IMR-90 (cell line): Measurements from ENCODE around the gene RAD51B. TPM values are rescaled to one million over a fixed set of nuclear protein-coding genes. Genes with fewer than 3 reads are reported as not detected.
"Not testable (repeated sequence)": the region's sequence is repeated elsewhere in the genome, so short reads cannot be mapped to it uniquely, and the experiment has no call there.

Experiments
- ATAC-seq: fragments of 200-7000 bp; cut with Tn5 transposase; 2 replicates; pipeline ENCODE4 v1.9.1; 2020; ENCODE audit warnings: low read depth, mild to moderate bottlenecking, moderate library complexity
- BruUV-seq: library from RNA; stranded (reverse); fragments of 400-500 nt; replicated peaks from 2 replicates; lab custom pipeline; 2021; lab: Mats Ljungman, UMichigan
- CTCF ChIA-PET: fragments of 300-600 bp; formaldehyde crosslinking; extraction: SDS; loops from one replicate; lab custom pipeline; 2021; ENCODE audit warnings: antibody characterized with exemption; lab: Yijun Ruan, JAX
- POLR2A ChIA-PET: fragments of 300-600 bp; sonication (Branson Sonifier 250); formaldehyde crosslinking; loops from one replicate; lab custom pipeline; 2022; ENCODE audit warnings: antibody characterized with exemption; ENCODE audit not compliant: unreplicated experiment; lab: Charles Lee
- DNase-seq: peaks from one replicate; pipeline ENCODE4 v3.0.0; 2013
- H2AFZ ChIP-seq: replicated peaks from 2 replicates; pipeline ENCODE3; 2013; ENCODE audit warnings: low read length, mild to moderate bottlenecking; ENCODE audit not compliant: poor library complexity
- H2AK5ac ChIP-seq: 2 replicates; pipeline ENCODE4 v1.6.1; 2013; ENCODE audit warnings: low read depth, low read length, inconsistent platforms
- H2AK9ac ChIP-seq: replicated peaks from 2 replicates; pipeline ENCODE3; 2013; ENCODE audit warnings: mild to moderate bottlenecking, low read depth, low read length, moderate library complexity; ENCODE audit not compliant: poor library complexity
- H2BK120ac ChIP-seq: 2 replicates; pipeline ENCODE4 v1.6.1; 2013; ENCODE audit warnings: low read depth, low read length, inconsistent platforms
- H2BK15ac ChIP-seq: 3 replicates; pipeline ENCODE4 v1.6.1; 2013; ENCODE audit warnings: low read depth, low read length, inconsistent platforms
- H2BK20ac ChIP-seq: 2 replicates; pipeline ENCODE4 v1.6.1; 2013; ENCODE audit warnings: low read depth, mild to moderate bottlenecking, inconsistent platforms, low read length, moderate library complexity
- H2BK5ac ChIP-seq: 2 replicates; pipeline ENCODE4 v1.6.1; 2013; ENCODE audit warnings: mild to moderate bottlenecking, low read depth, low read length, inconsistent platforms; ENCODE audit not compliant: poor library complexity, severe bottlenecking
- H3K14ac ChIP-seq: replicated peaks from 2 replicates; pipeline ENCODE4 v1.6.1; 2013; ENCODE audit warnings: low read depth, low read length, inconsistent platforms
- H3K18ac ChIP-seq: 2 replicates; pipeline ENCODE4 v1.6.1; 2013; ENCODE audit warnings: low read depth, low read length, control low read depth
- H3K23ac ChIP-seq: 2 replicates; pipeline ENCODE4 v1.6.1; 2013; ENCODE audit warnings: low read depth, low read length, inconsistent platforms
- H3K27ac ChIP-seq: 2 replicates; pipeline ENCODE4 v1.5.1; 2013; ENCODE audit warnings: mild to moderate bottlenecking, control low read depth, low read length; ENCODE audit not compliant: insufficient read depth
- H3K27me3 ChIP-seq: 2 replicates; pipeline ENCODE4 v1.6.1; 2013; ENCODE audit warnings: low read length; ENCODE audit not compliant: control insufficient read depth, insufficient read depth
- H3K36me3 ChIP-seq: 2 replicates; pipeline ENCODE4 v1.6.1; 2013; ENCODE audit warnings: low read length, mixed read lengths; ENCODE audit not compliant: control insufficient read depth, insufficient read depth
- H3K4ac ChIP-seq: 2 replicates; pipeline ENCODE4 v1.6.1; 2013; ENCODE audit warnings: low read depth, low read length, inconsistent platforms
- H3K4me1 ChIP-seq: 2 replicates; pipeline ENCODE4 v1.6.1; 2013; ENCODE audit warnings: low read length, mixed read lengths; ENCODE audit not compliant: control insufficient read depth, insufficient read depth
- H3K4me2 ChIP-seq: 2 replicates; pipeline ENCODE4 v1.6.1; 2013; ENCODE audit warnings: low read depth, mild to moderate bottlenecking, control low read depth, low read length, moderate library complexity
- H3K4me3 ChIP-seq: 2 replicates; pipeline ENCODE4 v1.5.1; 2013; ENCODE audit warnings: low read depth, mild to moderate bottlenecking, control low read depth, low read length, moderate library complexity; ENCODE audit not compliant: insufficient read depth
- H3K56ac ChIP-seq: 2 replicates; pipeline ENCODE4 v1.6.1; 2013; ENCODE audit warnings: low read length, inconsistent platforms; ENCODE audit not compliant: insufficient read depth; ENCODE audit errors: extremely low read depth
- H3K79me1 ChIP-seq, 2 experiments: 2 replicates each; pipeline ENCODE4 v1.6.1; 2013; ENCODE audit warnings: low read length in 2 of 2, inconsistent platforms in 1 of 2, low read depth in 1 of 2
- H3K9ac ChIP-seq: 2 replicates; pipeline ENCODE4 v1.6.1; 2013; ENCODE audit warnings: low read depth, low read length, control low read depth
- H3K9me1 ChIP-seq: 2 replicates; pipeline ENCODE4 v1.6.1; 2013; ENCODE audit warnings: low read length, inconsistent platforms; ENCODE audit not compliant: insufficient read depth
- H3K9me3 ChIP-seq: 2 replicates; pipeline ENCODE4 v1.6.1; 2013; ENCODE audit warnings: low read length; ENCODE audit not compliant: control insufficient read depth, insufficient read depth
- H4K20me1 ChIP-seq: 2 replicates; pipeline ENCODE4 v1.6.1; 2013; ENCODE audit warnings: low read length, inconsistent platforms; ENCODE audit not compliant: insufficient read depth
- H4K5ac ChIP-seq: 2 replicates; pipeline ENCODE4 v1.6.1; 2013; ENCODE audit warnings: mild to moderate bottlenecking, low read depth, low read length, control low read depth
- H4K8ac ChIP-seq, 2 experiments: 2 replicates each; pipeline ENCODE4 v1.6.1; 2013; ENCODE audit warnings: low read depth in 2 of 2, low read length in 2 of 2, control low read depth in 1 of 2, inconsistent platforms in 1 of 2
- H4K91ac ChIP-seq: 2 replicates; pipeline ENCODE4 v1.6.1; 2013; ENCODE audit warnings: low read depth, low read length, inconsistent platforms; ENCODE audit not compliant: insufficient read depth
- WGBS, 2 experiments: methylation state at CpG; one replicate each; pipeline versions ENCODE4 v1.1.5 to v1.1.7; 2013; ENCODE audit warnings: missing lambda C conversion rate in 2 of 2; ENCODE audit not compliant: insufficient read length in 1 of 2; ENCODE audit errors: extremely low coverage in 2 of 2; 5-methylcytosine and 5-hydroxymethylcytosine counted together
- dilution Hi-C: fragments of 300-500 bp; cut with HindIII; formaldehyde crosslinking; loops from one replicate; pipeline ENCODE4 v1.14.3; 2018; ENCODE audit warnings: low sequenced_read_pairs; ENCODE audit not compliant: unreplicated experiment
- in situ Hi-C: fragments of 300-500 bp; cut with MboI; formaldehyde crosslinking; loops from 3 replicates; pipeline ENCODE4 v1.14.3; 2019; ENCODE audit warnings: low sequenced_read_pairs, inconsistent platforms, mixed read lengths
- intact Hi-C: fragments of 100-400 bp; cut with micrococcal nuclease; formaldehyde crosslinking; loops from 2 replicates; pipeline ENCODE4 v1.10.0; 2022
- polyA plus RNA-seq, 3 experiments: library from polyadenylated mRNA; depleted of rRNA; stranded (reverse); fragments of >200 nt; gene quantifications; 2 replicates each; pipeline ENCODE4 v1.2.3, GENCODE V29; 2012; ENCODE audit warnings: low replicate concordance in 1 of 3
- total RNA-seq: library from RNA; depleted of rRNA; stranded (reverse); fragments of >200 nt; gene quantifications from 2 replicates; pipeline ENCODE4 v1.2.3, GENCODE V29; 2012

Gene RAD51B
- total and polyA plus RNA-seq, 2 of the 4 experiments (the other 2 are of a cell fraction): 5.1 to 18.8 TPM

GRCh38 chr14:68221046-68221445 lies 401.5 kb downstream of the RAD51B start:
- H2BK15ac ChIP-seq, H3K56ac ChIP-seq, H3K14ac ChIP-seq, H2BK20ac ChIP-seq, H2AK9ac ChIP-seq, H2AFZ ChIP-seq, H4K8ac ChIP-seq, H3K4me3 ChIP-seq, H3K9ac ChIP-seq, H3K4me1 ChIP-seq, in situ Hi-C loops, H3K4ac ChIP-seq, H4K91ac ChIP-seq, H3K27me3 ChIP-seq, H4K5ac ChIP-seq, BruUV-seq, CTCF ChIA-PET, H3K79me1 ChIP-seq, H3K9me3 ChIP-seq, DNase-seq, intact Hi-C loops, dilution Hi-C loops, H3K23ac ChIP-seq, POLR2A ChIA-PET, H3K9me1 ChIP-seq, ATAC-seq, H3K4me2 ChIP-seq, H3K18ac ChIP-seq, H4K20me1 ChIP-seq, H3K27ac ChIP-seq, H2AK5ac ChIP-seq, H2BK5ac ChIP-seq, H2BK120ac ChIP-seq, H3K36me3 ChIP-seq: not testable (repeated sequence)
- no CpG with 5 or more reads among the region's 2 CpGs for WGBS, 2 experiments
